GM21360 (cell line): ENCODE measurements around the gene TMEM217.
"Not testable (repeated sequence)": the region's sequence is repeated elsewhere in the genome, so short reads cannot be mapped to it uniquely, and the experiment has no call there.

Experiments used
- ATAC-seq: cut with Tn5 transposase; IDR thresholded peaks from one replicate; pipeline ENCODE4 v1.9.1; 2021; ENCODE audit warnings: mild to moderate bottlenecking, moderate library complexity; ENCODE audit not compliant: unreplicated experiment

TMEM217 gene

DNA sequence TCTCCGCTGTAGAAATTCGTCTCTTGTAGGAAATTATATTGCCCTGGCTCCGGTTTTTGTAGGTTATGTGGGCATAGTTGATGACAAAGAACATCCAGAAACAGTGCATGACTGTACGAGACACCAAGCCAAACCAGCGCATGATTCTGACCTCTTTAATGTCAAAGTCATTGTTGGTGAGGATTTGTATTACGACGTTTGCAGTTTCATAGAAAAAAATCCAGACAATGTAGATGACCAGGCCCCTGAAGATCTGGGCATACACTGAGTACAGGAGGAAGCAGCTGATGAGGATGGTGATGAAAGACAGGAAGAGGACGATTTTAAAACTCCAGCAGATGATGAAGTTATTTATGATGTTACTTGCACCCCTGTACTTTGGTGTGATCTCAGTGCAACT is 39.4 kb downstream of the TMEM217 start:
- ATAC-seq: no peak

GRCh38 chr6:37218061-37218460 is 39.9 kb downstream of the TMEM217 start:
- ATAC-seq: no peak

- ATAC-seq: no peak
Observed at GRCh38 chr6:37212268-37212667, 45.7 kb downstream of the TMEM217 start.

- ATAC-seq: no peak
Observed at GRCh38 chr6:37210313-37210968, 47.5 kb downstream of the TMEM217 start.

DNA sequence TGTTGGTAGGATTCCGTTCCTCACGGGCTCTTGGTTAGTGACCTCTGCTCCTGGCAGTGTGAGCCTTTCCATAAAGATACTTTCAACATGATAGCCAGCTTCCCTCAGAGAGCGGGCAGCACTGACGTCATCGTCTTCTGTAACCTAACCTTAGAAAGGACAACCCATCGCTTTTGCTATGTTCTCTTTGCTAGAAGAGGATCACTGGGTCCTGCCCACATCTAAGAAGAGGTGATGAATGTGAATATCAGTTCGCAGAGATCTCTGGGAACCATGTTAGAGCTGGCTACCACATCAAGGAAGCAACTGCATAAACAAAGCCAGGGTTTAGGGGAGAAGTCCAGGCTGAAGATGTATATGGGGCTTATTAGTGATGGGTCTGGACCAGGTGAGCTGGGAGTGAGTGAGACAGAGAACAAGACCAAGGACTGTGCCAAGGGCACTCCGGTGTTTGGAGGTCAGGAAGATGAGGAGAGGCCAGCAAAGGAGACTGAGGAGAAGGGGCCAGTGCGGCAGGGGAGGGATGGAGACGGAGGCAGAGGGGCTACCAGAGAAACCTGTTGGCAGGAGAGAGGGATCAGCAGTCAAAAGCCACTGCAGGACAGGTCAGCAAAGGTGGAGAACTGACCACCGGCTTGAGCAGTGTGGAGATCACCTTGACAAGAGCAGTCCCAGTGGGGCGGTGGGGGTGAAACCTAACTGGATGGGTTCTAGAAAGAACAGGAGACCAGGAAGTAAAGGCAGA is 48.3 kb downstream of the TMEM217 start:
- no peak for ATAC-seq

GRCh38 chr6:37208793-37209192 is 49.2 kb downstream of the TMEM217 start:
- no peak for ATAC-seq

DNA sequence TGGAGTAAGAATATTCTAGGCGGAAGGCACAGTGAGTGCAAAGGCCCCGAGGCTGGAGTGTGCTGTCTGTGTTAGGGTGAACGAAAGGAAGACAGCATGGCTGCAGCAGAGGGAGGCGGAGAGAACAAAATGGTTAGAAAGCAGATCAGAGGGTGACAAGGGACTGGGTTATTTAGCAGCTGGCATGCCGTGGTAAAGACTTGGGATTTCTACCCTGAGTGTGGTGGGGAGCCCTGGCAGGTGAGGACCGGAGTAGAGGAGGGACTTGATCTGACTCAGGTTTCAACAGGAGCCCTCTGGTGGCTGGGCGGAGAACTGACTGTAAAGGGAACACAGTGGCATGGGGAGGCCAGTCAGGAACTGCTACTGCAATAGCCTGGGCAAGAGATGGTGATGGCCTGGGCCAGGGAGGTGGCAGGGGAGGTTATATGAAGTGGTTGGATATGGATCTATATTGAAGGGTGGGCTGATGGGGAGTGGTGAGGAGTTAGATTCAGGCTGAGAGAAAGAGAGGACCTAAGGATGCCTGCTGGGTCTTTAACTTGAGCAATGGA is 50.0 kb downstream of the TMEM217 start:
- no peak for ATAC-seq

DNA sequence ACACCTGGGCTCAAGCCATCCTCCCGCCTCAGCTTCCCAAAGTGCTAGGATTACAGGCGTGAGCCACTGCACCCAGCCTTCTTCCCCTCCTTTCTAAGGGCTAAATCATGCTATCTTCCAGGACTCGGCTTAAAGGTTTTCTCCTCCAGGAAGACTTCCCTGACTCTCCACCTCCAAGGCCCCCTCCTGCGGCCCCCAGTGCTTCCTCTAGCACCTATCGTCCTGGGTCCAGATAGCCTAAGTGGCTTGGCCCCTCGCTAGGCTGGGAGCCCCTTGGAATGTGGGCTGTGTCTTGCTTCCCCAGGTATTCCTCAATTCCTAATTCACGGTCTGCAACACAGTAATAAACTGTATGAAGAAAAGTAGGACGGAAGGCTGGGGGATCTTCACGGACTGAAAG is 51.3 kb downstream of the TMEM217 start:
- no peak for ATAC-seq

- ATAC-seq: no peak
Observed at GRCh38 chr6:37205997-37206340, 52.0 kb downstream of the TMEM217 start.

- ATAC-seq: no peak
Observed at GRCh38 chr6:37205175-37205996, 52.6 kb downstream of the TMEM217 start.

DNA sequence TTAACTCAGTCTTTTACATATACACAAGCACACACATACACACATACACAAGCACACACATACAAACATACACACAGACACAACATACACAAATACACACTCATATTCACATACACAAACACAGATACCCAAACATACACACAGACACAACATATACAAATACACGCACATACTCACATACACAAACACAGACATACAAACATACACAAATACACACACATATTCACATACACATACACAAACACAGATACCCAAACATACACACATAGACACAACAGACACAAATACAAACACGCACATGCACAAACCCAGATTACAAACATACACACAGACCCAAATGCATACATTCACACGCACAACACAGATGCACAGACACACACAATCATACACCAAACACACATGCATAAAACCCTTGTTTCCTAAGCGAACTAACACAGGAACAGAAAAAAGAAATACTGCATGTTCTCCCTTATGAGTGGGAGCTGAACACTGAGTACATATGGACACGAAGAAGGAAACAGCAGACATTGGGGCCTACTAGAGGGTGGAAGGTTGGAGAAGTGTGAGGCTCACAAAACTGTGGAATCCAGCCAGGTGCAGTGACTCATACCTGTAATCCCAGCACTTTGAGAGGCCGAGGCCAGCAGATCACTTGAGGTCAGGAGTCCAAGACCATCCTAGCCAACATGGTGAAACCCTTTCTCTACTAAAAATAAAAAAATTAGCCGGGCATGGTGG is 53.8 kb downstream of the TMEM217 start:
- ATAC-seq: no peak

DNA sequence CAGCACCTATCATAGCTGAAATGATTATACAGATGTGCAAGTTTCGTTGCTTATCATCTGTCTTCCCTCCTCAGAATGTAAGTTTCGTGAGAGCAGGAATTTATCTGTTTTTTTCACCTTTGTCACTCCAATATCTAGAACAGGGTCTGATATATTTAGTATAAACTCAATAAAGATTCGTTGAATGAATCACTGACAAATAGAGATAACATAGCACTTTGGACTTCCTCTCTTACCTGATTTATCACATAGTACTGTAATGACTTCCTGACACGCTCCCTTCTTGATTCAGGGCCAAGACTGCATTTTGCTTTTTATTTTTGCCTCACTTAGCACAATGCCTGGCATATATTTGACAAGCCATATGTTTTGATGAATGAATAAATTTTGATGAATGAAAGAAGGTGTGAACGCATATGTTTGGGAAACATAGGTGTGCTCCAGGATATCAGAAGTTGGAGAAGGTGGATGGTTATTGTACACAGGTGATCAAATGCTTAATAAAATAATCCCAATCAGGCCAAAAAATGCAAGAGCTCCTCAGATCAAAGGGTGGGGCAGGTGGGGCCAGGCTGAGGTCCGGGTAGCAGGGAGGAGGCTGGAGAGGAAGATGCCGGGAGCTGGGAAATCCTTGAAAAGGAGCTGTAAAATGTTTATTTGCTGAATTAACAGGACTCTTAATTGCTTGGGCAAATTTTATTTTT is 55.0 kb downstream of the TMEM217 start:
- no peak for ATAC-seq

- ATAC-seq: no peak
Observed at GRCh38 chr6:37201726-37202125, 56.2 kb downstream of the TMEM217 start.

DNA sequence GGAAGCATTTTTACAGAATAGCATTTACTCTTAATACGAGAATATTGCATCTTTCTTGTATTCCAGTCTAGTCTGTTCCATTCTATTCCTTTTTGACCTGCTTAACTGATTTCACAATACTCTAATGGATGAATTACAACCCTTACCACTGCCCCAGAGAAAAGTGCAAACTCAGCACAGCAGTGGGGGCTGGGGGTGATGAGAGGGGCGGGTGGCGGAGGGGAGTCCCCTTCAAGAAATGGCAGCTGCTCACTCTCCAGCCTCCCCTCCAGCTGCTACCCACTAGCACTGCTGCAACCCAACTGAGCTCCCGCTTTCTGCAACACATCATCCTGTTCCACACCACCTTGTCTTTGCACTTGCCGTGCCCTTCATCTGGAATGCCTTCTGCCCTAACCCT is 57.9 kb downstream of the TMEM217 start:
- ATAC-seq: no peak

- ATAC-seq: not testable (repeated sequence)
Observed at GRCh38 chr6:37196451-37196850, 61.5 kb downstream of the TMEM217 start.

- not testable (repeated sequence) for ATAC-seq
Observed at GRCh38 chr6:37194886-37195285, 63.1 kb downstream of the TMEM217 start.

- no peak for ATAC-seq
Observed at GRCh38 chr6:37192666-37193065, 65.3 kb downstream of the TMEM217 start.

GRCh38 chr6:37190159-37190535 is 67.8 kb downstream of the TMEM217 start:
- no peak for ATAC-seq

DNA sequence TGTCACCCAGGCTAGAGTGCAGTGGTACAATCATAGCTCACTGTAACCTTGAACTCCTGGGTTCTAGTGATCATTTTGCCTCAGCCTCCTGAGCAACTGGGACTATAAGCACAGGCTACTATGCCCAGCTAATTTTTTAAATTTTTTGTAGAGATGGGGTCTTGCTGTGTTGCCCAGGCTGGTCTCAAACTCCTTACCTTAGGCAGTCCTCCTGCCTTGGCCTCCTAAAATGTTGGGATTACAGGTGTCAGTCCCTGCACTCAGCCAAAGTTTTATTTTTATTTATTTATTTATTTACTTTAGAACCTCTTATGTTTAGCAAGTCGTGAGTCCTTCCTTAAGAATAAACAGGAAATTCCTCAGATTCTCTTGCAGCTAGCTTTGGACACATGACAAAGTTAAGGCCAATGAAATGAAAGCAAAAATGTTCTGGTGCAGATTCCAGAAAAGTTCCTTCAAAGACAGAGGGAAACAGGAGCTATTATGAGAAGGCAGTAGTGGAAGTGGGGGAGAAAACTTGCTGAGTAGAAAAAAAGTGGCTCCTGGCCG is 68.9 kb downstream of the TMEM217 start:
- ATAC-seq: no peak
